GM19328 (cell line): ENCODE data around the gene LIPN.

ENCODE experiments used
- ATAC-seq: cut with Tn5 transposase; IDR thresholded peaks from one replicate; pipeline ENCODE4 v1.9.1; 2021; ENCODE audit warnings: mild to moderate bottlenecking, moderate library complexity; ENCODE audit not compliant: unreplicated experiment

Gene LIPN

DNA sequence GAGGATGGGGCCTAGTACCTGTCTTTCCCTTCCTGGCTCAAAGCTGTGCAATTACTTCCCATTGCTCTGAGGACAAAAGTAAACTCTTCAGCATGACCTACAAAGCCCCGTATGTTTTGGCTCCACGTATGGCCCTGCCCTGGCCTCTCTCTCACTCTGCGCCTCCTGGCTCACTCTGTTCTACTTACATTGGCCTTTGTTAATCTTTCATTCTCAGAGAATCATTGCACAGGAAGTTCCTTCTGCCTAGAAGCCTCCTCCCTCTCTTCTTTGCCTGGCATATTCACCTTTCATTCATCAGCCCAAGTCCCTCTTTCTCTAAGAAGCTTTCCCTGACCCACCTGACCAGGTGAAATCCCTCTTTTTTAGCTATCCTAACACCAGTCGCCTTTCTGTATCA, 66.6 kb downstream of the LIPN start:
- ATAC-seq: no peak

DNA sequence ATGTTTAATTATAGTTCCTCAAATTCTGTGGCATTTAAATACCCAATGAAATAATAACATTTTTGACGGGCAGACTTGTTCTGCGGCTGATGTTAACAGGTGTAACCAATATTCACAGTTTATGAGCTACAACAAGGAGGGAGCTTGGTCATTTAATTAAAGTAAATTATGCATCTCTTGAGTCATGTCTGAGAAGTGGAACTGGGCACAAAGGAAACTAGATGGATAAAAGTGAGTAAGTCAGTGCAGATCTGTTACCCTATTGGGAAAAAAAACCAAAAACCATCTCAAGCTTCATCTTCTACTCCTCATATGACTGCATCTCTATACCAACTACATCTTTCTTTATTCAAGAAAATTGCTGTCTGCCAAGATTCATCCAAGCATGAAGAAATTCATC, 67.9 kb downstream of the LIPN start:
- ATAC-seq: no peak

DNA sequence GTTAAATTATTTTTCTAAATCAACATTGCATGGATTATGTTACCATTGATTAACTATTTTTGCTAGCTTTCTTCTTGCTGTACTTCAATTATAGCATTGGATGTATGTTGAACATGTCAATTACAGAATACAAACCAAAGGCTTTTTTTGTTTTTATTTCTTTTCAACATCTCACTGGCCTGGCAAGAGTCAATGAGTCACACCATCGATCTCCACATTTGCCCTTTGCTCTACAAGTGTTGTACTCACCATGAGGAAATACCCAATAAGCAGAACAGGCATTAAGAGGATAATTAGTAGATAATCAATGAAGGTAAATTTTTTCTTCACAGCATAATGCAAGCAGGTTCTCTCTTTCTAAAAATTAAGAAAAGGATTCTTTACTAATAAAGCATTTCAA, 68.5 kb downstream of the LIPN start:
- no peak for ATAC-seq
